Nasal cavity respiratory epithelium epithelial cell of viscerocranial mucosa (primary cell): ENCODE data around the gene PCNP. TPM values are rescaled to one million over a fixed set of nuclear protein-coding genes. Genes with fewer than 3 reads are reported as not detected.

Experiments
- total RNA-seq: library from RNA; depleted of rRNA; stranded (reverse); fragments of >200 nt; gene quantifications from 2 replicates; pipeline ENCODE4 v1.2.3, GENCODE V29; 2014

PCNP gene
- total RNA-seq = 140 and 163 TPM in 2 replicates

GRCh38 chr3:101573449-101574387 is at the start of gene PCNP:
PCNP (plus strand) TSS chr3:101574180; CDS start chr3:101574216, 36 bp downstream.

GRCh38 chr3:101561630-101562328 is 12.2 kb upstream of the PCNP start, which contains the start of gene TRMT10C:
TRMT10C (plus strand) TSS chr3:101561868; CDS start chr3:101564782, 2,914 bp downstream.

Other genes with a start within 250 kb of the PCNP start
- gene SENP7, start 61.0 kb upstream of the PCNP start, total RNA-seq = 10.9 TPM in 2 replicates
- 39.3 and 41.7 TPM in 2 replicates for gene TRMT10C, start 12.3 kb upstream of the PCNP start, total RNA-seq
- gene ZBTB11, start 103.0 kb downstream of the PCNP start, total RNA-seq = 43.2 and 44.4 TPM in 2 replicates
- 962 and 2,625 TPM in 2 replicates for gene RPL24, start 112.5 kb downstream of the PCNP start, total RNA-seq
- 14.9 and 19.1 TPM in 2 replicates for gene CEP97, start 150.4 kb downstream of the PCNP start, total RNA-seq
- gene NXPE3, start 205.0 kb downstream of the PCNP start, total RNA-seq = 8.2 and 11.3 TPM in 2 replicates